Esophagus squamous epithelium (tissue), 4 donors: Measurements from ENCODE around the gene SRRM4.

Experiments
- POLR2A ChIP-seq, 4 donors: fragments of 450-650 bp; IDR thresholded peaks; one replicate each; pipeline ENCODE4 v1.6.1; 2017; ENCODE audit warnings: antibody characterized with exemption in 4 of 4, mild to moderate bottlenecking in 4 of 4, moderate library complexity in 3 of 4
- TF ChIP-seq, protein P1 (sequence below), 6 experiments: fragments of 450-650 bp in 4 of 6; fragments of 200-600 bp in 2 of 6; sonication (generic) in 2 of 6; IDR thresholded peaks; one replicate each; pipeline ENCODE4 v1.5.1; 2016 to 2019; ENCODE audit warnings: antibody characterized with exemption in 6 of 6, mild to moderate bottlenecking in 4 of 6, moderate library complexity in 4 of 6

DNA sequence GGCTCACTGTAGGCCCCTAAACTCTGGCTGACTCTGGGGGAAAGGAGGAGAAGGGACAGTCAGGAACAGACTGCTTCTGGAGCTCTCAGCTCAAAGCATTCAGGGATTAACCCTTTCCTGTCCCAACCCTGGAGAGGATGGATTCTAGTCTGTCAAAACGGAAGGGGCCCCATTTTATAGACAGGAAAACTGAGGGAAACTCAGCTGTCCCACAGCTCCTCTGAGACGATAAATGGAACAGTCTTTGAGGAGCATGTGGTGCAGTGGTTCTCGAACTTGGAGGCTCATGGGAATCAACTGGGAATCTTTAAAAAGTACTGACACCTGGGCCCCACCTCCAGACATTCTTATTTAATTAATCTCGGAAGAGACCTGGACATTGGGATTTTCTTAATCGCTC is 23.7 kb downstream of the SRRM4 start:
- no peak for TF ChIP-seq POLR2A (IDR thresholded peaks at IDR 0.05)
- TF ChIP-seq, protein P1, sequence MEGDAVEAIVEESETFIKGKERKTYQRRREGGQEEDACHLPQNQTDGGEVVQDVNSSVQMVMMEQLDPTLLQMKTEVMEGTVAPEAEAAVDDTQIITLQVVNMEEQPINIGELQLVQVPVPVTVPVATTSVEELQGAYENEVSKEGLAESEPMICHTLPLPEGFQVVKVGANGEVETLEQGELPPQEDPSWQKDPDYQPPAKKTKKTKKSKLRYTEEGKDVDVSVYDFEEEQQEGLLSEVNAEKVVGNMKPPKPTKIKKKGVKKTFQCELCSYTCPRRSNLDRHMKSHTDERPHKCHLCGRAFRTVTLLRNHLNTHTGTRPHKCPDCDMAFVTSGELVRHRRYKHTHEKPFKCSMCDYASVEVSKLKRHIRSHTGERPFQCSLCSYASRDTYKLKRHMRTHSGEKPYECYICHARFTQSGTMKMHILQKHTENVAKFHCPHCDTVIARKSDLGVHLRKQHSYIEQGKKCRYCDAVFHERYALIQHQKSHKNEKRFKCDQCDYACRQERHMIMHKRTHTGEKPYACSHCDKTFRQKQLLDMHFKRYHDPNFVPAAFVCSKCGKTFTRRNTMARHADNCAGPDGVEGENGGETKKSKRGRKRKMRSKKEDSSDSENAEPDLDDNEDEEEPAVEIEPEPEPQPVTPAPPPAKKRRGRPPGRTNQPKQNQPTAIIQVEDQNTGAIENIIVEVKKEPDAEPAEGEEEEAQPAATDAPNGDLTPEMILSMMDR (IDR thresholded peaks at IDR 0.05), result no peak
